Islet of Langerhans (tissue), 1 donor: ENCODE measurements around the gene OR4D10.
"Not testable (repeated sequence)": the region's sequence is repeated elsewhere in the genome, so short reads cannot be mapped to it uniquely, and the experiment has no call there.

Source experiments
- FAIRE-seq: peaks from one replicate; lab custom pipeline; 2011; peaks lifted over from hg19 to GRCh38; lab: Jason Lieb, UNC

OR4D10 gene

DNA sequence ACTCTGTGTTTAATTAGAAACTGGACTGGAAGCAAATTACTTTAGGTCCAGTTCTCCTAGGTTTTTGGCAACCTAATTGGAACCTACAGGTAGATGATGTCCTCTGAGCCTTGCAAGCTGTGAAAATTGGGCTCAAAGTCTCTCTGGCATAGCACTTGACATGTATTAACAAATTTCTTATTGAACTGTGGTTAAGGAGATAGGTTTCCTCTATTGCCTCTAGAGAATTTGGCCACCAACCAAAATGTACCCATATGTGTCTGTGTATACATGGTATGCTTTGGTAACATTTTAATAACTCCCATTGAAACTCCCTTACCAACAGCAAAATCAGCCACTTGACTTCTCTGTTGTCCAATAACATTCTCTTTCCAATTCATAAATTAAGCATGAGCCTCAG is at the start of gene OR4D10:
TSS of gene OR4D10 (plus strand) at position 301 of the 400 bp plus-strand sequence. CDS start 4,115 bp downstream, outside the sequence.
- no peak for FAIRE-seq

DNA sequence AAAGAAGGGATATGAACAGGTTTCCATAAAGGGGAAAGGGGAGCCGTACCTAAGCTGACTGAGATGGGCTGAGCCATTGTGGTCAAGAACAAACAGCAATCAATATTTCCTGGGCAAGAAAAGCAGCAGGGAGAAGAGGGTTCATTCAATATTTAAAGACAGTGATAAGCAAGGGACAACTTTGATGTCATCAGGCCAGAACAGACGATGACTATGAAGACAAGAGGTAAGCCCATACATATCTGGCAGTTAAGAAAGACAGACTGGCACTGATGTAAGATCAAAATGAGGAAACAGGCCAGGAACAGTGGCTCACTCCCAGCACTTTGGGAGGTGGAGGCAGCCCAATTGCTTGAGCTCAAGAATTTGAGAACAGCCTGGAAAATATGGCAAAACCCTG is 49.3 kb upstream of the OR4D10 start:
- FAIRE-seq, result no peak

DNA sequence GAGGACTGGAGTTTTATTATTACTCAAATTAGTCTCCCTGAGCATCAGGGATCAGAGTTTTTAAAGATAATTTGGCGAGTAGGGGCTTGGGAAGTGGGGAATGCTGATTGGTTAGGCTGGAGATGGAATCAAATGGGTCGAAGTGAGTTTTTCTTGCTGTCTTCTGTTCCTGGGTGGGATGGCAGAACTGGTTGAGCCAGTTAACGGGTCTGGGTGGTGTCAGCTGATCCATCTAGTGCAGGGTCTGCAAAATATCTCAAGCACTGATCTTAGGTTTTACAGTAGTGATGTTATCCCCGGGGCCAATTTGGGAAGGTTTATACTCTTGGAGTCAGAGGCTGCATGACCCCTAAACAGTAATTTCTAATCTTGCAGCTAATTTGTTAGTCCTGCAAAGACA is 48.0 kb upstream of the OR4D10 start:
- no peak for FAIRE-seq

DNA sequence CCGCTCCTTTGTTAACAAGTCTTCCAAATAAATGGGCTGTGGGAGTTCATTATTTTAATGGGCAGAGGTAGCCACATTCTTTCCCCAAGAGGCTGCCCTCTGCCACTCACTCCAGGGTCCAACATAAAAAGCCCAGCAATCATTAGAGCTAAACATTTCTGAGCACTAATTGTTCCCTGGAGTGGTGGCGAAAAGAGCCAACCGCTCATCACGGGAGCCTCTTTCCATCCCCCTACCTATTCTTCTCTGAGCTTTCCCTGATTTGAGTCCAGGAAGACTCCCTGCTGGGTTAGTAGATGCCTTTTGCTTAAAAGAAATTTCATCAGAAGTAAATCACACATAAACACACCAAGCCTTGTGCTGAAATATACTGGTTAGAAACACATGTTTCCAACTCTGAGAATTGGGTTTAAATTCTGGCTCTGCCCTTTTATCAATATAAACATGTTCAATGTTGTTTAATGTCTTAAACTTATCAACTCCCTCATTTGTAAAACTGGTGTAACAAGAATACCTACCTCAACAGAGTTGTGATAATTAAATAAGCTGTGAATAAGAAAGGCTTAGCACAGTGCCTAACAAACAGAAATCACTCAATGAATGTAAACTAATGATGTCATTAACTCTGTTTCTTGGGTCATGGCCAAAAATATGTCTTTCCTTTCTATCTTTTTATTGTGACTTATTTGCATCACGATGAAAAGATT is 46.6 kb upstream of the OR4D10 start, which contains the start of gene OR5A2:
TSS of gene OR5A2 (minus strand) at position 53 of the 707 bp plus-strand sequence. CDS start 3,460 bp downstream, outside the sequence.
- FAIRE-seq, result no peak

DNA sequence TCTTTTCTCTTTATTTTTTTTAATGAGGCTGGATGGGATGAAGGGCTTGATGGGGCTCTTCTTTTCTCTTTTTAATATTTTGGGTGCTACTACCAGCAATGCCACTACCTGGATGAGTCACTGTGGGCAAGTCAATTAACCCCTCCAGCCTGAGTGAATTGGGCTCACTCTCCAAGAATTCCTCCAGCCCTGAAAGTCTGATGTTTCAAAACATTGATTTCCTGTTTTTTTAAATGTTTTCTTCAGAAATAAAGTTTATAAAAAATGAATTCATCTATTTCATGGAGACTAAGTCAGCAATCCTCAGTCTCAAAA is 46.1 kb upstream of the OR4D10 start:
- FAIRE-seq, result no peak

DNA sequence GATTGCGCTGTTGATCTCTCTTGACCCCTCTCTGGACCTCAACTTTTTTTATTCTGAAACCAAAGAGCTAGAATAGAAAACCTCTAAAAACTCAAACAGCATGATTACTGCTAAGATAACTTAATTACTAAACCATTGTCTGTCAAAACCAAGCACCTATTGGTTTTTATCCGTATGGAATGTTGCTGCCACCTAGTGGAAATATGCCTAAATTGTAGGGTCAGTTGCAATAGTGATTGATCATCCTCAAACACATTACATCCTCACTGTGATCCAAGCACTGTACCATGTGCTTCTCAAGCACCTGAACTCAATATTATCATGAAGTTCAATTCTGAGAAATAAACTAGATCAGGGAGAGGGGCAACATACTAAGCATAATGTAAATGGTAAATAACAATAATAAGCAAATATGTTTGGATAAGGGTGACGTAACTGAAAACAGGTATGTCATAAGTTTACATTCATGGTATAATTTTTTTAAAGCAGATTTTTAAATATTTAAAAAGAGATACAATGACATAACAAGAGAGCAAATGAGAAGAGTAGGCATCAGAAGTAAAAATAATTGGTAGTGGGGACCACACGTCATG is 43.1 kb upstream of the OR4D10 start:
- no peak for FAIRE-seq

DNA sequence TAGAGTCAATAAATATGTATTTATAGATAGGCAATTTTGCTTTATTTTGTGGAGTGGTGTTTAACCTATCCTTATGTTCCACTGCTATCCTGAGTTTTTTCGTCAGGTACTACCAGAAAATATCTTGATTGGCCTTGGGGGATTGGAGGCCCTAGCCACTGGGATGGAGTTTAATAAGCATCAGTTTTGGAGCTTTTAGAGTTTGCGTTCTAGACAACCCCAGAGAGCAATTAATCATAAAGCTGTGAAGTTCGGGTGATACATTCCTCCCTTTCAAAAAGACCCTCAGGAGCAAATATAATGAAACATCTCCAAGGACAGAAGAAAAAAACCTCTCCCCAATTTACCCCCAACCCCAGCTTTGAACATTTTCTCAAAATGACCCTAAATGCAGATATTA is 36.9 kb upstream of the OR4D10 start, which contains the start of gene OR5A1:
TSS of gene OR5A1 (plus strand) at position 301 of the 400 bp plus-strand sequence. CDS start 6,700 bp downstream, outside the sequence.
- no peak for FAIRE-seq

DNA sequence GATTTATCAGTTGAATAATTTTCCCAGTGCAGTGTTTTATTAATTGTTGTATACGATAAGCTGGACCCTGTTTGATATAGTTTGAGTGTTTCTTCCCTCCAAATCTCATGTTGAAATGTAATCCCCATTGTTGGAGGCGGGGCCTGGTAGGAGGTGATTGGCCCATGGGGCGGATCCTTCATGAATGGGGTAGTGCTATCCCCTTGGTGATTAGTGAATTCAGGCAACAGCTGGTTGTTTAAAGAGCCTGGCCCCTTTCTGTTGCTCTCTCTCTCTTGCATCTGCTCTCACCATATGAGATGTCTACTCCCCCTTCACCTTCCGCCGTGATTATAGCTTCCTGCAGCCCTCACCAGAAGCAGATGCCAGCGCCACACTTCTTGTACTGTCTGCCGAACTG is 35.3 kb upstream of the OR4D10 start:
- FAIRE-seq, result no peak

DNA sequence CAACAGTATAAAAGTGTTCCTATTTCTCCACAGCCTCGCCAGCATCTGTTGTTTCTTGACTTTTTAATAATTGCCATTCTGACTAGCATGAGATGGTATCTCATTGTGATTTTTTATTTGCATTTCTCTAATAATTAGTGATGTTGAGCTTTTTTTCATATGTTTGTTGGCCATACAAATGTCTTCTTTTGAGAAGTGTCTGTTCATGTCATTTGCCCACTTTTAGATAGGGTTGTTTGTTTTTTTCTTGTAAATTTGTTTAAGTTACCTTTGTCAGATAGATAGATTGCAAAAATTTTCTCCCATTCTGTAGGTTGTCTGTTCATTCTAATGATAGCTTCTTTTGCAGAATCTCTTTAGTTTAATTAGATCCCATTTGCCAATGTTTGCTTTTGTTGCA is 27.5 kb upstream of the OR4D10 start:
- FAIRE-seq, result not testable (repeated sequence)

DNA sequence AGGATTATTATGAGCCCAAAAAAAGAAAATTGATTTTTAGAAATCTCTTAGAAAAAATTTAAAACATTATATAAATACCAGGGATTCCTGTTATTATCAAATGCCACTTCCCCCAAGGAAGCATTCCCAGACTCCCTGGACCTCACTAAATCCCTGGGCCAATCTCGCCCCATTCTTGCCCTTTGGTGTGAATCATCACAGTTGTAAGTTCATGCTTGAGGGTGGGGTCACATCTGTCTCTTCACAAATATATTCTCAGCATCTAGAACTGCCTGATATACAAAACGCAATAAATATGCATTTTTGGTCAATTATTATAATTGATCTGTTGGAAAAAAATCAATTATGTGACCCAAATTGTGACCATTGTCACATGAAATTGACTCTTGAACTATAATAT is 24.6 kb upstream of the OR4D10 start:
- no peak for FAIRE-seq

DNA sequence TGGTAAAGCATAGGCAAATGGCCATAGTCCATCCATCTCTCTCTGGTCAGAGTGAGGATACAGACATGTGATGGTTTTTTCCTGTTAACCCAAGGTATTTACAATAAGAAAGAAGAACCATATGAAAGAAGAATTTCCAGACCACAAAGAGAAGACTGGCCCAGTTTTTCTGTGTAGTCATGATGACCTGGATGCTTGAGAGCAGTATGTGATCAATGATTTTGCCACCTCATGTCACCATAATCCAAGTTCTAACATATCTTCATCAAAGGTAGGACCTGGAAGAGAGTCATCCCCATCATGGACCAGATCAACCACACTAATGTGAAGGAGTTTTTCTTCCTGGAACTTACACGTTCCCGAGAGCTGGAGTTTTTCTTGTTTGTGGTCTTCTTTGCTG is 16.5 kb upstream of the OR4D10 start, which contains the start of gene OR4D6:
TSS of gene OR4D6 (plus strand) at position 301 of the 400 bp plus-strand sequence. CDS start at position 301, 0 bp downstream.
- FAIRE-seq, result no peak

DNA sequence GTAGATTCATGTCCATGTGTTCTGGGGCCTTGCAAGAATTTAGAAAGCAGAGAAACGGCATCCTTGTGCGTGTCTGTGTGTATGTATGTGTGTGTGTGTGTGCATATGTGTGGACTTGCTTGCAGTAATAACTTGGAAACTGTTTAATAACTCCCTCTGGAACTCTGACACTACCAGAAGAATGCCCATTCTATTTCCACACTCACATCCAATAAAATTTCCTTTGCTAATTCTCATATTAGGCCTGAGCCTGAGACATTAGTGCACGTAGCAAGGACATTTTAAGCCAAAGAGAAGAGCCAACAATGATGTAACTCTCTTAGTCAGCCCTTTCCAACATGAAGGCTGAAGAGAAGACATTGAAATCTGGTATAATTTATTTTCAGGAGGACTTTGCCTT is 13.2 kb upstream of the OR4D10 start:
- no peak for FAIRE-seq

DNA sequence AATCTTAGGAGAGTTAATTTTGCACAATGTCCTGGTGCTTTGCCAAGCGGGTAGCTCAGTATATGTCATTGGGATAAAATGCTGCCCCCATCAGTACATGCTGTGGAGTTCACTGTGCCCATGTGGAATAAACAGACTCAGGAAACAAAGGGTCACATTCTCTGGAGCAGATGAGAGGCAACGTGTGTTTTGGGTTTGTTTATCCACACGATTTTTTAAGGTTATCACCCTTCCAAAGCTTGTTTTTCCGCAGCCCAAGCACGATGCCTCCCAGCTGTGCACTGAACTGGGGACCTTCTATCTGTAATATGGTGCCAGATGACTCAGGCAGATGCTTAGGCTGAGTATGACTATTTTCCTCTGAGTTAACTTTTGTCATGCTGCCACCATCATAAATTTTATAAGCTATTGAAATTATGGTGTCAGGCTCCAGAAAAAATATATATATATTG is 9.9 kb upstream of the OR4D10 start:
- FAIRE-seq, result no peak

DNA sequence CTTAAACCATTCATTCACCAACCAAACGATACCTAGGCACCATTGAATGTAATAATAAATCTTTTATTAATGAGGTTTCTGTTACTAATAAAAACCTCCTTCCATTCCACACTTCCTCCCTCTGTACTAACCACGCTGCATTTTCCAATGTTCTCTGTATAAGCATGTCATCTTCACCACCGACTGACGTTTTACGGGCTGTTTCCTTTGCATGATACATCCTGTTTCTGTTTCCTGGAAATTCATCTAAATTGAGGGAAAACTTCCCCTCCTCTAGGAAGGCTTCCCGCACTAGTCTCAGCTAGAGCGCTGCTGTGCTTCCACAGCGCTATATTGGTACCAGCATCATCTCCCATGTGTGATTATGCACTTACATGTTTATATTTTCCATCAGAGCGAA is 2.1 kb downstream of the OR4D10 start:
- no peak for FAIRE-seq

DNA sequence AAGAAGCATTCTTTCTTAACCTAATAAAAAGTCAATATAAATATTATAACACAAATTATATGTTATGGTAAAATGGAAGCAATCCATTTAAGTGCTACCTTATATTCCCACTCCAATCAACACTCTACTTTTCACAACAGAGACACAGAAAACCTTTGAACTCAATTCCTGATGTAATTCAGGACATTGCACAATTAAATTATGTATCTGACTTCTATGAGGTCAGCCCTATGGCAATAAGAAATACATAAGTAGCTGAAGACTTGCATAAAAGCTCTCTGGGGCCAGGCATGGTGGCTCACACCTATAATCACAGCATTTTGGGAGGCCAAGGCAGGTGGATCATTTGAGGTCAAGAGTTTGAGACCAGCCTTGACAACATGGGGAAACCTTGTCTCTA is 6.8 kb downstream of the OR4D10 start:
- FAIRE-seq, result no peak

DNA sequence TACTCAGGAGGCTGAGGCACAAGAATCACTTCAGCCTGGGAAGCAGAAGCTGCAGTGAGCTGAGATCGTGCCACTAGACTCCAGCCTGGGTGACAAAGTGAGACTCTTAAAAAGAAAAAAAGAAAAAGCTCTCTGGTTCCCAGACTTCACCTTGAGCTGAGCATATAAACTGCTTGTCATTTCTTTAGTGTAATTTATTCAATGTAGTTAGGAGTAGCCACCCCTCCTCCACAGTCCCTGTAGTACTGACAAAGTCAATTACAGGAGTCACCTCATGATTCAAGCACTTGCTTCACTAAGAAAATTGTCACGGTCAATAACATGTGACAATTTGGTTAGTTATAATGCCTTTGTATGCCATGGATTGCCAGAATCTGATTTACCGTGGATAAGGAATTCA is 7.2 kb downstream of the OR4D10 start:
- FAIRE-seq, result no peak

DNA sequence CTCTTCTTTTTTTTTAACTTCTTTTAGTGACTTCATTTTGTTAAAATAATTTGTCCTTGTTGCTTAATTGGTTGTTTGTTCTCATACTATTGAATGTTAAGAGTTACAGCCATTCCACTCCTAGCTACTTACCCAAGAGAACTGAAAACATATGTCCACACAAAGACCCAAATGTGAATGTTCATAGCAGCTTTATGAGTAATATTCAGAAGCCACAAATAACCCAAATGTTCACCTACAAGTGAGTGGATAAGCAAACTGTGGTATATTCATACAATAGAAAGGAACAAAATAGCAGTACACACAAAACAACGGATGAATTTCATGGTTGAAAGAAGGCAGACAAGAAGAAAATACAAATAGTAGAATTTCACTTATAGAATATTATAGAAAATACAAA is 28.8 kb downstream of the OR4D10 start:
- FAIRE-seq, result no peak

DNA sequence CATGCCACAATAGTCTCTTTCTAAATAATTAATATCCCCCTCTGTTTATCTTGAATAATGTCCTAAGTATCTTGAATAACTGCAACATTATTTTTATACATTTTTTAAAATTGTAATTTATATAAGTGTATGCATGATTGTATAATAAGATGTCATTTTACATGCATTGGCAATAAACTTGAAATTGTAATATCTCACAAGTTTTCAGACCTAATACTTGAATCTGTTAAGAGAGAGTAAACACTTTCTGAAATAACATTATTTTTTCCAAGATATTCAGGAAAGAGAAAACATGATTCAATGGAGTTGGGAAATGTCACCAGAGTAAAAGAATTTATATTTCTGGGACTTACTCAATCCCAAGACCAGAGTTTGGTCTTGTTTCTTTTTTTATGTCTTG is 30.2 kb downstream of the OR4D10 start, which contains the start of gene OR4D11:
TSS of gene OR4D11 (plus strand) at position 301 of the 400 bp plus-strand sequence. CDS start at position 301, 0 bp downstream.
- no peak for FAIRE-seq

DNA sequence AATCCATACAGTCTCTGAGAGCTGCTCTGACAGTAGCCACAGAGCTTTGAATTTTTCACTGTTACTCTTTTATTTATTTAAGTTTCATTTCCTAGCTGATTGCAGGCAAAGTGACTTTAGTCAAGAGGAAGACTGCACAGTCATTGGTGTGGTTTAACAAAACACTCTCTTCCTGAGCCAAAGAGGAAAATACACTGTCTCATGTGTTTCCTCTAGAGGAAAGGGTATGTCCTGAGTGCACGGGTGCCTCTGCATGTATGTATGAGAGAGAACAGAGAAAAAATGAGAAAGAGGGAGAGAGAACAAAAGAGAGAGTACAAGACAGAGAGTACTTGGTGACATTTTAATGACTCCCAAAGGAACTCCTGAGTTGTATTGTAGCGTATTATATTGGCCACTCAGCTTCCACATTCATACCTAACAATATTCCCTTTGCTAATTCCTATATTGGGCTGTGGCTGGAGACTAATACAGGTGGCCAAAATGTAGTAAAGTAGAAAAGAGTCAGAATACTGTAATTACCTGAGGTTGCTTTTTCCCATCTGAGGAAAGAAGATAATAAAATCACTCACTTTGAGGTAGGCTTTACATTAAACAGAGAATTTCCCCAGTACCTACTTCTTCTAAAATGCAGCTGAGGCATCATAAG is 38.0 kb downstream of the OR4D10 start, which contains the start of gene OR4D9:
TSS of gene OR4D9 (plus strand) at position 599 of the 649 bp plus-strand sequence. CDS start 3,374 bp downstream, outside the sequence.
- FAIRE-seq, result no peak

DNA sequence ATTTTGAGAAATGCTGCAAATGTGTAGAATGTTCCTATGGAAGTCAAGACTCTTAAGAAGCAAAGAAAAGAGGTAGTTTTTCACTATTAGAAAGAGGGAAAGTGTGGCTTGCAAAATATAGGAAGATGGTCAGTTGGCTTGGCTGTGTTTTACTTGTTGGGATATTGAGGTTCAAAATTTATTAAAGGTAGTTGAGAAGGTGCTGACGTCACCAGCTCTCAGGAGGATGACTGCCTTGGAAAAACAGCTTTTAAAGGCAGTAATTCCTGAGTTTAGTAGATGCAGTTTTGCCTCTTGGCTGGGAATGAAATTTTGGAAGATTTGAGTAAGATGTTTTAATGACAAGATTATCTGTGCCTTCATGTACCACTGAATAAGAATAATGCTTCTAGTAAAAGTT is 38.6 kb downstream of the OR4D10 start:
- FAIRE-seq, result no peak

DNA sequence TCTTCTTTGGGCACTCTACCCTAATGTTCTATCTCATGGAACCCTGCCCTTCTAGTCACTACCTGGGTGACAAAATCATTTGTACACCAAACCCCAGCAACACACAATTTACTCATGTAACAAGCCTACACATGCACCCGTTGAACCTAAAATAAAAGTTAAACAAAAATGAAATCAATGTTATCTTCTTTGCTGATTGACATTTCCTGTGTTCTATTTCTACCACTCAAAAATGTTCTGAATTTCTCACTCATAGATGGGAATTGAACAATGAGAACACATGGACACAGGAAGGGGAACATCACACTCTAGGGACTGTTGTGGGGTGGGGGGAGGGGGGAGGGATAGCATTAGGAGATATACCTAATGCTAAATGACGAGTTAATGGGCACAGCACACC is 47.0 kb downstream of the OR4D10 start:
- not testable (repeated sequence) for FAIRE-seq

DNA sequence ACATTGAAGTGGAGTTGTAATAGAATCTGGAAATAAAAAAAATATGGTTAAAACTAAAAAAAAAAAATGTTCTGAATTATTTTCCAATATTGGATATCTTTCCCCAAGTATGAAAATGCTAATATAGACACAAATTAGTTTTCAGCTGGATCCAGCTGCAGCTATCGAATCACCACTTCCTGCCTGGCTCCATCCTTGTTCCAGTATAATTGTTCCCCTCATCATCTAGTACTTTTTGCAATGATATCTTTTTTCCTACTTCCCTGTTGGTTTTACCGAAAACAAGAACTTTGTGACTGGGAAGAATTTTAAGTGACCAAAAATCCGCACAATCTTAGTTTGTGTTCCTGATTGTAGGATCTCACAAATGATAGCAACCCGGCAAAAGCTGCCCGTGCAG is 47.6 kb downstream of the OR4D10 start:
- no peak for FAIRE-seq

DNA sequence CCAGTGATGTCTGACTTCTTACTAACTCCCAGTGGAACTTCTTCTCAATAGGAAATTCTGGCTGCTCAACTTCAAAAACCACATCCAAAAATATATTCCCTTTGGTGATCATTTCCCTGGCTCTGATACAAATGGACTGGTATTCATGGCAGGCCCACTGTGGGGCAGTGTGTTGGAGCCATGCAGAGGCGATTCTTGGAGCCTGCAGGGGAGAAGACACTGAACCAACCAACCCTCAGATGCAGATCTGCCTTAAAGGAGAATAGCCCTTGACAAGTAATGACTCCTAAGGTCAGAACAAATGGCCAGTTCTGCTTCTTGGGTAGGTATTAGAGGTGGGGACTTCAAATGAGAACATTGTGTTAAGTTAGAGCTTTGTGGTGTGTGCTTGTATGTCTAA is 50.4 kb downstream of the OR4D10 start:
- no peak for FAIRE-seq
